Osteocyte (in vitro differentiated cells): ENCODE measurements around the gene TIGD2. TPM values are rescaled to one million over a fixed set of nuclear protein-coding genes. Genes with fewer than 3 reads are reported as not detected.
"Not testable (repeated sequence)": the region's sequence is repeated elsewhere in the genome, so short reads cannot be mapped to it uniquely, and the experiment has no call there.

Experiments used
- DNase-seq: peaks from one replicate; pipeline ENCODE4 v3.0.0; 2021; ENCODE audit warnings: mixed read lengths; ENCODE audit not compliant: unreplicated experiment; ENCODE audit errors: extremely low spot score
- H3K27ac Mint-ChIP-seq: one replicate; pipeline ENCODE4 v1.8.0; 2021; ENCODE audit warnings: mild to moderate bottlenecking, mixed read lengths; ENCODE audit not compliant: unreplicated experiment
- H3K27me3 Mint-ChIP-seq: one replicate; pipeline ENCODE4 v1.8.0; 2021; ENCODE audit warnings: mixed read lengths; ENCODE audit not compliant: unreplicated experiment
- H3K36me3 Mint-ChIP-seq: one replicate; pipeline ENCODE4 v1.8.0; 2021; ENCODE audit warnings: mixed read lengths; ENCODE audit not compliant: unreplicated experiment
- H3K4me1 Mint-ChIP-seq: one replicate; pipeline ENCODE4 v1.8.0; 2021; ENCODE audit warnings: mixed read lengths; ENCODE audit not compliant: unreplicated experiment
- H3K4me3 Mint-ChIP-seq: one replicate; pipeline ENCODE4 v1.8.0; 2021; ENCODE audit warnings: mild to moderate bottlenecking, moderate library complexity, mixed read lengths; ENCODE audit not compliant: unreplicated experiment
- H3K9me3 Mint-ChIP-seq: one replicate; pipeline ENCODE4 v1.8.0; 2021; ENCODE audit warnings: mixed read lengths; ENCODE audit not compliant: unreplicated experiment
- CTCF ChIP-seq: fragments of 200-600 bp; sonication (generic); IDR thresholded peaks from 2 replicates; pipeline ENCODE4 v1.5.0; 2021; ENCODE audit warnings: antibody characterized with exemption, mild to moderate bottlenecking, moderate library complexity
- total RNA-seq: library from RNA; stranded (reverse); gene quantifications from 2 replicates; pipeline ENCODE4 v1.2.1, GENCODE V29; 2021

The TIGD2 gene
- total RNA-seq, 1 donor from 2014 or later, result 6.2 TPM

GRCh38 chr4:89137231-89137630, 25.9 kb downstream of the TIGD2 start:
- H3K27ac Mint-ChIP-seq, result no peak overlapping the region
- no peak for DNase-seq
- peaks cover 9% of the 10 kb centered on the region for H3K4me1 Mint-ChIP-seq
- no peak overlapping the region for H3K4me3 Mint-ChIP-seq
- no peak for TF ChIP-seq CTCF
- H3K36me3 Mint-ChIP-seq, result no peaks in the 10 kb centered on the region
- H3K27me3 Mint-ChIP-seq, result peaks cover 21% of the 10 kb centered on the region
- no peaks in the 10 kb centered on the region for H3K9me3 Mint-ChIP-seq

GRCh38 chr4:89137695-89138094, 26.4 kb downstream of the TIGD2 start:
- Mint-ChIP-seq H3K27ac (no peak overlapping the region), H3K4me1 (peaks cover 9% of the 10 kb centered on the region), H3K36me3 (no peaks in the 10 kb centered on the region), H3K27me3 (peaks cover 23% of the 10 kb centered on the region), H3K4me3 (no peak overlapping the region), H3K9me3 (no peaks in the 10 kb centered on the region)
- TF ChIP-seq CTCF, result no peak
- DNase-seq, result no peak

GRCh38 chr4:89140168-89140759, 28.9 kb downstream of the TIGD2 start:
- Mint-ChIP-seq H3K27ac (no peak overlapping the region), H3K27me3 (peaks cover 23% of the 10 kb centered on the region), H3K4me3 (no peak overlapping the region), H3K9me3 (peaks cover 8% of the 10 kb centered on the region), H3K36me3 (no peaks in the 10 kb centered on the region), H3K4me1 (no peaks in the 10 kb centered on the region)
- DNase-seq, result no peak
- TF ChIP-seq CTCF, result no peak

DNA sequence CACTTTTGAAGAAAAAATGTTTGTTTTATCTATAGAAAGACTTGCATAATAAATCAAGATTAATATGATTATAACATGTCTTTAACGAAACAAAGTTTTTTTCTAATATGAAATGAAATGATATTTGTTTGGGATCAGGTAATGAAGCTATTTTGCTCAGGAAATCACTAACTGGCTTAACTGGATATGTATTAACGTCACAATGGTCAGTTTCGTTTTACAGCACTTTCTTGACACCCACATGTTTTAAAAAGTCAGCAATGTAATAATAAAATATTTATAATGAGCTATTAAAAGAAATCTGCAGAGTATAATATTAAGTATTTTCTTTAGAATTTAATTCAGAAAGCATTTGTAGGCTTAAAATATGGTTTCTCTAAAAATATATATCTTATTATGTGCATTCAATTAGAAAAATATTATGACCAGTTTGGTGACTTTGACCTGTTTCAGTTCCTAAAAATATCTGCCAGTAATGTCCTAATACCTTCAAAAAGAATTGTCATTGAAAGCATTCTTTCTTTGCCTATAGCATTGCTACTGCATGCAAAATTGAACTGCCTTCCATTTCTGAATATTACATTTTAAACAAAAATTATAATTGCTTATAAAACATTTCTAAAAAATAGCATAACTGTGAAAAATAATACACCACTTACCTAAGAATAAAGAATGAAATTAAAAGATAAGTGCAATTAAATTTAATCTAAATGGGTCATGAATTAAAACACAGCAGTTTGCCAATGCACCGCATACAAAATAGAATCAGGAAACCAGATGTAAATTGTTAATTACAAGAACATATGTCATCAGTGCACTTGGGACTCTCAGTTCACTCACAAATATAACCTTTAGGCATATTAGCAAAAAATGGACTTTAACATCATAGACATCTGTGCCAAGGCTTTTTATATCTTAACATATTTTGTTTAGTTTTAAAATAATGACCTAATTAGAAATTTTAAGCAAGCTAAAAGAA, 31.6 kb downstream of the TIGD2 start:
- no peaks in the 10 kb centered on the region for H3K4me1 Mint-ChIP-seq
- H3K36me3 Mint-ChIP-seq, result no peaks in the 10 kb centered on the region
- peaks cover 9% of the 10 kb centered on the region for H3K9me3 Mint-ChIP-seq
- no peak for DNase-seq
- no peak for TF ChIP-seq CTCF
- H3K27ac Mint-ChIP-seq, result no peak overlapping the region
- peaks cover 17% of the 10 kb centered on the region for H3K27me3 Mint-ChIP-seq
- H3K4me3 Mint-ChIP-seq, result no peak overlapping the region

- not testable (repeated sequence) for H3K36me3 Mint-ChIP-seq
- H3K27me3 Mint-ChIP-seq, result peaks cover 16% of the 10 kb centered on the region
Observed at GRCh38 chr4:89144652-89145051, 33.3 kb downstream of the TIGD2 start.

More at GRCh38 chr4:89144652-89145051, 33.3 kb downstream of the TIGD2 start:
- H3K4me3 Mint-ChIP-seq, H3K4me1 Mint-ChIP-seq, H3K27ac Mint-ChIP-seq, H3K9me3 Mint-ChIP-seq, DNase-seq: not testable (repeated sequence)
